Lower leg skin (tissue), 3 donors: ENCODE data around the gene QRICH2.

Experiments
- POLR2A ChIP-seq, 2 donors: fragments of 450-650 bp; IDR thresholded peaks; one replicate each; pipeline ENCODE4 v1.6.1; 2016 to 2017; ENCODE audit warnings: antibody characterized with exemption in 2 of 2, mild to moderate bottlenecking in 1 of 2, moderate library complexity in 1 of 2
- TF ChIP-seq, protein P1 (sequence below), 3 donors: fragments of 450-650 bp; IDR thresholded peaks; one replicate each; pipeline ENCODE4 v1.5.1; 2016; ENCODE audit warnings: antibody characterized with exemption in 3 of 3, mild to moderate bottlenecking in 3 of 3, moderate library complexity in 2 of 3

GRCh38 chr17:76262732-76263344 is 45.2 kb downstream of the QRICH2 start:
- TF ChIP-seq, protein P1, sequence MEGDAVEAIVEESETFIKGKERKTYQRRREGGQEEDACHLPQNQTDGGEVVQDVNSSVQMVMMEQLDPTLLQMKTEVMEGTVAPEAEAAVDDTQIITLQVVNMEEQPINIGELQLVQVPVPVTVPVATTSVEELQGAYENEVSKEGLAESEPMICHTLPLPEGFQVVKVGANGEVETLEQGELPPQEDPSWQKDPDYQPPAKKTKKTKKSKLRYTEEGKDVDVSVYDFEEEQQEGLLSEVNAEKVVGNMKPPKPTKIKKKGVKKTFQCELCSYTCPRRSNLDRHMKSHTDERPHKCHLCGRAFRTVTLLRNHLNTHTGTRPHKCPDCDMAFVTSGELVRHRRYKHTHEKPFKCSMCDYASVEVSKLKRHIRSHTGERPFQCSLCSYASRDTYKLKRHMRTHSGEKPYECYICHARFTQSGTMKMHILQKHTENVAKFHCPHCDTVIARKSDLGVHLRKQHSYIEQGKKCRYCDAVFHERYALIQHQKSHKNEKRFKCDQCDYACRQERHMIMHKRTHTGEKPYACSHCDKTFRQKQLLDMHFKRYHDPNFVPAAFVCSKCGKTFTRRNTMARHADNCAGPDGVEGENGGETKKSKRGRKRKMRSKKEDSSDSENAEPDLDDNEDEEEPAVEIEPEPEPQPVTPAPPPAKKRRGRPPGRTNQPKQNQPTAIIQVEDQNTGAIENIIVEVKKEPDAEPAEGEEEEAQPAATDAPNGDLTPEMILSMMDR (IDR thresholded peaks at IDR 0.05) = no peak
- TF ChIP-seq POLR2A (IDR thresholded peaks at IDR 0.05) = no peak
